Cardiac fibroblast (primary cell): ENCODE measurements around the gene CCNQ.

Source experiments
- DNase-seq, 2 donors: peaks; one replicate each; pipeline versions ENCODE4 v3.0.0 to v3.0.0-alpha.2; 2010; ENCODE audit warnings: low read depth in 2 of 2
- H3K4me3 ChIP-seq, 2 donors: replicated peaks in 1 of 2; 1 replicate in 1 of 2; 2 replicates in 1 of 2; pipeline ENCODE4 v1.5.1; 2011; ENCODE audit warnings: low read depth in 2 of 2, low read length in 2 of 2, mild to moderate bottlenecking in 2 of 2, moderate library complexity in 1 of 2
- CTCF ChIP-seq: IDR thresholded peaks from one replicate; pipeline ENCODE4 v1.5.1; 2011; ENCODE audit warnings: low read depth, mild to moderate bottlenecking, low read length, inconsistent platforms

Gene CCNQ

GRCh38 chrX:153644356-153645125 is 45.6 kb upstream of the CCNQ start:
- no peak for DNase-seq
- no peak for TF ChIP-seq CTCF
- no peak overlapping the region for H3K4me3 ChIP-seq

GRCh38 chrX:153643431-153644351 is 44.8 kb upstream of the CCNQ start:
- DNase-seq = peak in 1 of 2 donors; percentile 8
- no peak overlapping the region for H3K4me3 ChIP-seq
- no peak for TF ChIP-seq CTCF

GRCh38 chrX:153642655-153643430 is 43.9 kb upstream of the CCNQ start:
- no peak for DNase-seq
- no peak overlapping the region for H3K4me3 ChIP-seq
- no peak for TF ChIP-seq CTCF

- no peak for TF ChIP-seq CTCF
- DNase-seq = no peak
- H3K4me3 ChIP-seq = no peak overlapping the region
Measured at GRCh38 chrX:153642051-153642654, 43.2 kb upstream of the CCNQ start.

- H3K4me3 ChIP-seq = no peak overlapping the region
- TF ChIP-seq CTCF = no peak
- DNase-seq = no peak
Measured at GRCh38 chrX:153641627-153642026, 42.7 kb upstream of the CCNQ start.
